Right renal cortex interstitium (tissue), 3 donors: ENCODE results near the gene HS1BP3. TPM values are rescaled to one million over a fixed set of nuclear protein-coding genes. Genes with fewer than 3 reads are reported as not detected.

Source experiments
- DNase-seq, 3 donors: peaks; one replicate each; pipeline ENCODE4 v3.0.0-alpha.2; 2013; ENCODE audit warnings: low read depth in 3 of 3, low spot score in 2 of 3
- polyA plus RNA-seq, 3 donors: library from polyadenylated mRNA; unstranded; fragments of 120-200 nt; gene quantifications; one replicate each; pipeline ENCODE4 v1.2.1, GENCODE V29; 2013; ENCODE audit not compliant: insufficient read length in 3 of 3

Gene HS1BP3
- polyA plus RNA-seq, 3 donors, result 15.3 to 20.2 (median 16.5) TPM

GRCh38 chr2:20607446-20607845, 43.5 kb downstream of the HS1BP3 start:
- no peak for DNase-seq

- DNase-seq, result no peak
Measured at GRCh38 chr2:20606198-20606597, 44.7 kb downstream of the HS1BP3 start.

GRCh38 chr2:20604951-20605381, 45.9 kb downstream of the HS1BP3 start:
- no peak for DNase-seq

- no peak for DNase-seq
Measured at GRCh38 chr2:20604401-20604911, 46.4 kb downstream of the HS1BP3 start.

- no peak for DNase-seq
Measured at GRCh38 chr2:20603791-20604190, 47.1 kb downstream of the HS1BP3 start.

GRCh38 chr2:20602803-20603202, 48.1 kb downstream of the HS1BP3 start:
- no peak for DNase-seq

GRCh38 chr2:20600756-20601325, 50.1 kb downstream of the HS1BP3 start:
- no peak for DNase-seq

GRCh38 chr2:20599861-20600461, 50.9 kb downstream of the HS1BP3 start:
- DNase-seq, result no peak

GRCh38 chr2:20599001-20599600, 51.8 kb downstream of the HS1BP3 start:
- DNase-seq, result no peak

GRCh38 chr2:20597860-20598183, 53.1 kb downstream of the HS1BP3 start:
- DNase-seq, result no peak

- no peak for DNase-seq
Measured at GRCh38 chr2:20596973-20597859, 53.7 kb downstream of the HS1BP3 start.

GRCh38 chr2:20596193-20596972, 54.5 kb downstream of the HS1BP3 start:
- no peak for DNase-seq

- no peak for DNase-seq
Measured at GRCh38 chr2:20595439-20596192, 55.3 kb downstream of the HS1BP3 start.

GRCh38 chr2:20594957-20595356, 55.9 kb downstream of the HS1BP3 start:
- DNase-seq, result no peak

- no peak for DNase-seq
Measured at GRCh38 chr2:20594048-20594750, 56.7 kb downstream of the HS1BP3 start.

- no peak for DNase-seq
Measured at GRCh38 chr2:20593072-20594034, 57.5 kb downstream of the HS1BP3 start.

- no peak for DNase-seq
Measured at GRCh38 chr2:20592106-20593071, 58.5 kb downstream of the HS1BP3 start.
